ENCODE results near the gene TMEM151A.

TMEM151A gene

GRCh38 chr11:66287889-66288670, 3.6 kb upstream of the TMEM151A start:
- Mint-ChIP-seq H3K9me3 (no peaks in the 10 kb centered on the region), H3K4me1 (peaks cover 45% of the 10 kb centered on the region), H3K4me3 (peak overlapping the region; percentile 94), H3K27ac (peak overlapping the region; percentile 98), H3K27me3 (ENCODE audit: low read depth, poor library complexity) (peaks cover 38% of the 10 kb centered on the region), H3K36me3 (ENCODE audit: low read depth) (no peaks in the 10 kb centered on the region)
- no peak for TF ChIP-seq CTCF (IDR thresholded peaks at IDR 0.05)
- DNase-seq, result no peak

GRCh38 chr11:66288671-66289547, 2.8 kb upstream of the TMEM151A start, which contains the start of gene YIF1A:
Gene YIF1A, minus strand, starts transcription at chr11:66289143. Its CDS starts 158 bp downstream, at chr11:66288985.
- Mint-ChIP-seq H3K4me3 (peak within 1 kb of the TSS; percentile 94), H3K36me3 (ENCODE audit: low read depth) (no peaks in the 10 kb centered on the region), H3K4me1 (peaks cover 43% of the 10 kb centered on the region), H3K9me3 (no peaks in the 10 kb centered on the region), H3K27me3 (ENCODE audit: low read depth, poor library complexity) (peaks cover 47% of the 10 kb centered on the region), H3K27ac (peak within 1 kb of the TSS; percentile 99)
- DNase-seq, result peak; percentile 97
- TF ChIP-seq CTCF (IDR thresholded peaks at IDR 0.05), result no peak

- Mint-ChIP-seq H3K27me3 (ENCODE audit: low read depth, poor library complexity) (peaks cover 52% of the 10 kb centered on the region), H3K36me3 (ENCODE audit: low read depth) (no peaks in the 10 kb centered on the region), H3K4me1 (peaks cover 43% of the 10 kb centered on the region), H3K9me3 (no peaks in the 10 kb centered on the region), H3K27ac (peak overlapping the region; percentile 99), H3K4me3 (peak overlapping the region; percentile 94)
- no peak for TF ChIP-seq CTCF (IDR thresholded peaks at IDR 0.05)
- peak; percentile 94 for DNase-seq
These were observed 2.0 kb upstream of the TMEM151A start for GRCh38 chr11:66289548-66290329.

- Mint-ChIP-seq H3K4me1 (peaks cover 43% of the 10 kb centered on the region), H3K4me3 (peak overlapping the region; percentile 94), H3K36me3 (ENCODE audit: low read depth) (no peaks in the 10 kb centered on the region), H3K27ac (no peak overlapping the region), H3K27me3 (ENCODE audit: low read depth, poor library complexity) (peaks cover 52% of the 10 kb centered on the region), H3K9me3 (no peaks in the 10 kb centered on the region)
- no peak for DNase-seq
- no peak for TF ChIP-seq CTCF (IDR thresholded peaks at IDR 0.05)
These were observed 1.4 kb upstream of the TMEM151A start for GRCh38 chr11:66290330-66290621.

- Mint-ChIP-seq H3K27me3 (ENCODE audit: low read depth, poor library complexity) (peaks cover 59% of the 10 kb centered on the region), H3K4me3 (peak overlapping the region; percentile 94), H3K27ac (no peak overlapping the region), H3K9me3 (no peaks in the 10 kb centered on the region), H3K4me1 (peaks cover 43% of the 10 kb centered on the region), H3K36me3 (ENCODE audit: low read depth) (no peaks in the 10 kb centered on the region)
- DNase-seq, result no peak
- no peak for TF ChIP-seq CTCF (IDR thresholded peaks at IDR 0.05)
These were observed 390 bp upstream of the TMEM151A start for GRCh38 chr11:66291303-66291705.

All from nephron progenitor cell (in vitro differentiated cells).